Tibial nerve (tissue), 3 donors: ENCODE measurements around the gene WFDC8.

Source experiments
- CTCF ChIP-seq, 5 experiments: fragments of 200-600 bp in 3 of 5; fragments of 450-650 bp in 2 of 5; sonication (generic) in 3 of 5; IDR thresholded peaks; one replicate each; pipeline ENCODE4 v1.5.1; 2016 to 2019; ENCODE audit warnings: antibody characterized with exemption in 5 of 5, mild to moderate bottlenecking in 3 of 5, moderate library complexity in 2 of 5
- POLR2A ChIP-seq, 2 donors: fragments of 450-650 bp; IDR thresholded peaks; one replicate each; pipeline ENCODE4 v1.6.1; 2017; ENCODE audit warnings: antibody characterized with exemption in 2 of 2, mild to moderate bottlenecking in 2 of 2, moderate library complexity in 2 of 2

GRCh38 chr20:45545351-45545750 lies 33.7 kb downstream of the WFDC8 start:
- TF ChIP-seq CTCF (IDR thresholded peaks at IDR 0.05): no peak
- no peak for TF ChIP-seq POLR2A (IDR thresholded peaks at IDR 0.05)
